ENCODE results near the gene LMOD1. TPM values are rescaled to one million over a fixed set of nuclear protein-coding genes. Genes with fewer than 3 reads are reported as not detected.
A peak's percentile ranks its signal among the peaks of the same experiment; 100 is the strongest.
"Not testable (repeated sequence)": the region's sequence is repeated elsewhere in the genome, so short reads cannot be mapped to it uniquely, and the experiment has no call there.

Gene LMOD1
- total RNA-seq, 2 donors from 2014 or later = not detected

GRCh38 chr1:201918343-201918742 lies 28.0 kb downstream of the LMOD1 start:
- peaks cover 36% of the 10 kb centered on the region for H3K27me3 Mint-ChIP-seq
- no peak overlapping the region for H3K4me3 Mint-ChIP-seq
- H3K36me3 Mint-ChIP-seq (ENCODE audit: low read depth) = peaks cover 7% of the 10 kb centered on the region
- ATAC-seq (no peak), DNase-seq (no peak)
- no peaks in the 10 kb centered on the region for H3K9me3 ChIP-seq (ENCODE audit: control insufficient read depth, low read length, poor library complexity, severe bottlenecking)
- H3K4me1 Mint-ChIP-seq = peaks cover 7% of the 10 kb centered on the region
- no peak overlapping the region for H3K27ac Mint-ChIP-seq

- DNase-seq (no peak), ATAC-seq (no peak)
- no peaks in the 10 kb centered on the region for H3K9me3 ChIP-seq (ENCODE audit: control insufficient read depth, low read length, poor library complexity, severe bottlenecking)
- peaks cover 7% of the 10 kb centered on the region for H3K36me3 Mint-ChIP-seq (ENCODE audit: low read depth)
- peaks cover 38% of the 10 kb centered on the region for H3K27me3 Mint-ChIP-seq
- no peak overlapping the region for H3K27ac Mint-ChIP-seq
- no peak overlapping the region for H3K4me3 Mint-ChIP-seq
- peaks cover 7% of the 10 kb centered on the region for H3K4me1 Mint-ChIP-seq
Measured at GRCh38 chr1:201917362-201918033, 28.9 kb downstream of the LMOD1 start.

GRCh38 chr1:201916649-201917249 lies 29.6 kb downstream of the LMOD1 start:
- Mint-ChIP-seq H3K27ac (no peak overlapping the region), H3K27me3 (peaks cover 41% of the 10 kb centered on the region), H3K36me3 (ENCODE audit: low read depth) (peaks cover 7% of the 10 kb centered on the region), H3K4me1 (peaks cover 7% of the 10 kb centered on the region), H3K4me3 (no peak overlapping the region)
- DNase-seq (no peak), ATAC-seq (no peak)
- no peaks in the 10 kb centered on the region for H3K9me3 ChIP-seq (ENCODE audit: control insufficient read depth, low read length, poor library complexity, severe bottlenecking)

- no peaks in the 10 kb centered on the region for H3K9me3 ChIP-seq (ENCODE audit: control insufficient read depth, low read length, poor library complexity, severe bottlenecking)
- peaks cover 7% of the 10 kb centered on the region for H3K4me1 Mint-ChIP-seq
- DNase-seq (no peak), ATAC-seq (no peak)
- peak overlapping the region; percentile 49 for H3K4me3 Mint-ChIP-seq
- peaks cover 47% of the 10 kb centered on the region for H3K27me3 Mint-ChIP-seq
- H3K27ac Mint-ChIP-seq = no peak overlapping the region
- peaks cover 7% of the 10 kb centered on the region for H3K36me3 Mint-ChIP-seq (ENCODE audit: low read depth)
Measured at GRCh38 chr1:201914456-201915235, 31.7 kb downstream of the LMOD1 start.

- ATAC-seq (no peak), DNase-seq (no peak)
- H3K9me3 ChIP-seq (ENCODE audit: control insufficient read depth, low read length, poor library complexity, severe bottlenecking) = no peaks in the 10 kb centered on the region
- no peak overlapping the region for H3K4me3 Mint-ChIP-seq
- H3K27ac Mint-ChIP-seq = no peak overlapping the region
- peaks cover 7% of the 10 kb centered on the region for H3K4me1 Mint-ChIP-seq
- peaks cover 7% of the 10 kb centered on the region for H3K36me3 Mint-ChIP-seq (ENCODE audit: low read depth)
- H3K27me3 Mint-ChIP-seq = peaks cover 39% of the 10 kb centered on the region
Measured at GRCh38 chr1:201912832-201913231, 33.5 kb downstream of the LMOD1 start.

GRCh38 chr1:201911826-201912571 lies 34.3 kb downstream of the LMOD1 start:
- ATAC-seq = no peak
- no peaks in the 10 kb centered on the region for H3K9me3 ChIP-seq (ENCODE audit: control insufficient read depth, low read length, poor library complexity, severe bottlenecking)
- Mint-ChIP-seq H3K4me3 (no peak overlapping the region), H3K27ac (no peak overlapping the region), H3K27me3 (peaks cover 38% of the 10 kb centered on the region), H3K36me3 (ENCODE audit: low read depth) (peaks cover 7% of the 10 kb centered on the region), H3K4me1 (peaks cover 7% of the 10 kb centered on the region)
- no peak for DNase-seq

- no peak for ATAC-seq
- H3K27me3 Mint-ChIP-seq = peaks cover 17% of the 10 kb centered on the region
- no peak for DNase-seq
- H3K36me3 Mint-ChIP-seq (ENCODE audit: low read depth) = no peaks in the 10 kb centered on the region
- H3K9me3 ChIP-seq (ENCODE audit: control insufficient read depth, low read length, poor library complexity, severe bottlenecking) = no peaks in the 10 kb centered on the region
- H3K4me3 Mint-ChIP-seq = no peak overlapping the region
- no peaks in the 10 kb centered on the region for H3K4me1 Mint-ChIP-seq
- H3K27ac Mint-ChIP-seq = no peak overlapping the region
Measured at GRCh38 chr1:201907621-201908020, 38.7 kb downstream of the LMOD1 start.

- no peaks in the 10 kb centered on the region for H3K9me3 ChIP-seq (ENCODE audit: control insufficient read depth, low read length, poor library complexity, severe bottlenecking)
- H3K36me3 Mint-ChIP-seq (ENCODE audit: low read depth) = no peaks in the 10 kb centered on the region
- H3K4me3 Mint-ChIP-seq = no peak overlapping the region
- no peaks in the 10 kb centered on the region for H3K4me1 Mint-ChIP-seq
- DNase-seq (no peak), ATAC-seq (no peak)
- peaks cover 13% of the 10 kb centered on the region for H3K27me3 Mint-ChIP-seq
- no peak overlapping the region for H3K27ac Mint-ChIP-seq
Measured at GRCh38 chr1:201906336-201906735, 40.0 kb downstream of the LMOD1 start.

- Mint-ChIP-seq H3K27ac (no peak overlapping the region), H3K4me1 (no peaks in the 10 kb centered on the region), H3K27me3 (peaks cover 12% of the 10 kb centered on the region), H3K36me3 (ENCODE audit: low read depth) (no peaks in the 10 kb centered on the region), H3K4me3 (no peak overlapping the region)
- ATAC-seq (no peak), DNase-seq (no peak)
- no peaks in the 10 kb centered on the region for H3K9me3 ChIP-seq (ENCODE audit: control insufficient read depth, low read length, poor library complexity, severe bottlenecking)
Measured at GRCh38 chr1:201905234-201905890, 41.0 kb downstream of the LMOD1 start.

- H3K4me1 Mint-ChIP-seq = no peaks in the 10 kb centered on the region
- no peaks in the 10 kb centered on the region for H3K9me3 ChIP-seq (ENCODE audit: control insufficient read depth, low read length, poor library complexity, severe bottlenecking)
- H3K4me3 Mint-ChIP-seq = no peak overlapping the region
- H3K27ac Mint-ChIP-seq = no peak overlapping the region
- H3K36me3 Mint-ChIP-seq (ENCODE audit: low read depth) = peaks cover 2% of the 10 kb centered on the region
- no peak for DNase-seq
- ATAC-seq = no peak
- H3K27me3 Mint-ChIP-seq = peaks cover 5% of the 10 kb centered on the region
Measured at GRCh38 chr1:201904579-201904978, 41.8 kb downstream of the LMOD1 start.

- Mint-ChIP-seq H3K36me3 (ENCODE audit: low read depth) (peaks cover 2% of the 10 kb centered on the region), H3K27me3 (peaks cover 6% of the 10 kb centered on the region), H3K4me1 (no peaks in the 10 kb centered on the region), H3K27ac (no peak overlapping the region), H3K4me3 (no peak overlapping the region)
- DNase-seq = no peak
- no peak for ATAC-seq
- no peaks in the 10 kb centered on the region for H3K9me3 ChIP-seq (ENCODE audit: control insufficient read depth, low read length, poor library complexity, severe bottlenecking)
Measured at GRCh38 chr1:201903135-201903534, 43.2 kb downstream of the LMOD1 start.

- no peaks in the 10 kb centered on the region for H3K4me1 Mint-ChIP-seq
- H3K4me3 Mint-ChIP-seq = no peak overlapping the region
- no peaks in the 10 kb centered on the region for H3K9me3 ChIP-seq (ENCODE audit: control insufficient read depth, low read length, poor library complexity, severe bottlenecking)
- ATAC-seq (no peak), DNase-seq (no peak)
- H3K27me3 Mint-ChIP-seq = peaks cover 6% of the 10 kb centered on the region
- H3K27ac Mint-ChIP-seq = no peak overlapping the region
- peaks cover 2% of the 10 kb centered on the region for H3K36me3 Mint-ChIP-seq (ENCODE audit: low read depth)
Measured at GRCh38 chr1:201902198-201902597, 44.1 kb downstream of the LMOD1 start.

- not testable (repeated sequence) for H3K9me3 ChIP-seq (ENCODE audit: control insufficient read depth, low read length, poor library complexity, severe bottlenecking); H3K27me3 Mint-ChIP-seq; H3K27ac Mint-ChIP-seq; ATAC-seq; H3K4me1 Mint-ChIP-seq; DNase-seq; H3K36me3 Mint-ChIP-seq (ENCODE audit: low read depth); H3K4me3 Mint-ChIP-seq
Measured at GRCh38 chr1:201901036-201901435, 45.3 kb downstream of the LMOD1 start.
